ENCODE results near the gene SLC13A2. TPM values are rescaled to one million over a fixed set of nuclear protein-coding genes. Genes with fewer than 3 reads are reported as not detected.
"Not testable (repeated sequence)": the region's sequence is repeated elsewhere in the genome, so short reads cannot be mapped to it uniquely, and the experiment has no call there.

The SLC13A2 gene, protein sequence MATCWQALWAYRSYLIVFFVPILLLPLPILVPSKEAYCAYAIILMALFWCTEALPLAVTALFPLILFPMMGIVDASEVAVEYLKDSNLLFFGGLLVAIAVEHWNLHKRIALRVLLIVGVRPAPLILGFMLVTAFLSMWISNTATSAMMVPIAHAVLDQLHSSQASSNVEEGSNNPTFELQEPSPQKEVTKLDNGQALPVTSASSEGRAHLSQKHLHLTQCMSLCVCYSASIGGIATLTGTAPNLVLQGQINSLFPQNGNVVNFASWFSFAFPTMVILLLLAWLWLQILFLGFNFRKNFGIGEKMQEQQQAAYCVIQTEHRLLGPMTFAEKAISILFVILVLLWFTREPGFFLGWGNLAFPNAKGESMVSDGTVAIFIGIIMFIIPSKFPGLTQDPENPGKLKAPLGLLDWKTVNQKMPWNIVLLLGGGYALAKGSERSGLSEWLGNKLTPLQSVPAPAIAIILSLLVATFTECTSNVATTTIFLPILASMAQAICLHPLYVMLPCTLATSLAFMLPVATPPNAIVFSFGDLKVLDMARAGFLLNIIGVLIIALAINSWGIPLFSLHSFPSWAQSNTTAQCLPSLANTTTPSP
- under 1 TPM in 1 of 4 donors, not detected in 3; under 0.01 TPM for total RNA-seq
- 10 to 100 TPM in 2 of 3 donors, 1 to 10 TPM in 1; 8.4 to 29.1 (median 11.4) TPM for polyA plus RNA-seq

DNA sequence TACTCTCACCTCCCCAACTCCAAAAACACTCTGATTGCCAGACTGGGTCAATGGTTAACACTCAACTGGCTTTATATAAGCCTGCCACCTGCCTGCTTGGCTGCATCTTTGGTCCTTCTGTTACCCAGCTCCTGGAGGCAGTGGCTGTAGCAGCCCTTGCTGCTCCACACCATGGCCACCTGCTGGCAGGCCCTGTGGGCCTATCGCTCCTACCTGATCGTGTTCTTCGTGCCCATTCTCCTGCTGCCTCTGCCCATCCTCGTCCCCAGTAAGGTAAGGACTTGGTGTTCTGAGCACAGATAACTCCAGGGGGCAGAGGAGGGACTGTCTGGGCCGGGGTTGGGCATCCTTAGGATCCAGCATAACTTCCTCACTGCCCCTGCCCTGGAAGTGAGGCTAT, at the start of gene SLC13A2:
Gene SLC13A2 (plus strand): TSS at position 103 of the 400 bp plus-strand sequence. CDS start 69 bp downstream, at position 172.
- Histone ChIP-seq H3K27me3 (no peaks in the 10 kb centered on the region), H3K27ac (no peak within 1 kb of the TSS), H3K4me1 (no peaks in the 10 kb centered on the region), H3K9me3 (no peaks in the 10 kb centered on the region), H3K4me3 (no peak within 1 kb of the TSS), H3K36me3 (no peaks in the 10 kb centered on the region)
- intact Hi-C loops (cut with DNase I), result no loop called here
- DNase-seq, result peak; percentile 22
- 14 to 66% methylated on average over 5 of the region's 5 CpGs for WGBS, 2 donors
- no peak for TF ChIP-seq CTCF (IDR thresholded peaks at IDR 0.05)
- TF ChIP-seq POLR2AphosphoS5 (IDR thresholded peaks at IDR 0.05), result no peak
- TF ChIP-seq POLR2A (IDR thresholded peaks at IDR 0.05), result no peak
- no peak for TF ChIP-seq EP300 (IDR thresholded peaks at IDR 0.05)

- no peak overlapping the region for H3K4me3 ChIP-seq
- H3K27ac ChIP-seq, result no peak overlapping the region
- DNase-seq, result no peak
- no peaks in the 10 kb centered on the region for H3K36me3 ChIP-seq
- 90 to 93% methylated on average over 13 of the region's 13 CpGs for WGBS, 2 donors
- peaks cover 0 to 4% (median 0%) of the 10 kb centered on the region in 3 donors for H3K27me3 ChIP-seq
- H3K9me3 ChIP-seq, result no peaks in the 10 kb centered on the region
- H3K4me1 ChIP-seq, result no peaks in the 10 kb centered on the region
- TF ChIP-seq POLR2A (IDR thresholded peaks at IDR 0.05) (no peak), POLR2AphosphoS5 (IDR thresholded peaks at IDR 0.05) (no peak), CTCF (IDR thresholded peaks at IDR 0.05) (no peak), EP300 (IDR thresholded peaks at IDR 0.05) (no peak)
- intact Hi-C loops (cut with DNase I), result no loop called here
Observed at GRCh38 chr17:28425206-28425605, 48.2 kb upstream of the SLC13A2 start.

DNA sequence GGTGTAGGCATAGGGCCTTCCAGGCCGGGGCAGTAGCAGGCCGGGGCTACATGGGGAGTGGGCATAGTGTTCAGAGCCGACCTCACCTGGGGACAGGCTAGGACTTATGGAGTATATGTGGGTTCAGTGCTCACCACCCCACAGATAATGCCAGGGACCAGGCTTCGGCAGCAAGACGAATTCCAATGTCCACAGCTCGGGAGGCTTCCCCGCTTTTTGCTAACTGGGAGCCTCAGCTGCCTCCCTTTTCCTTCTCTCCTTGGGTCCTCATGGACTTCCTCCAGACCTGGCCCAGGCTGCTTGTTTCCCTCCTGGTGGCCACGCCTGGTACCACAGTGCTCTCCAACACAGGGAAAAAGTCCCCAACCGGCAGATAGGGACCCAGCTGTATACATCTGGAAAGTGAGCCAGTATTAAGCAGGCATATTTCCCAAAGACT, 47.3 kb upstream of the SLC13A2 start:
- 83 to 88% methylated on average over 9 of the region's 9 CpGs for WGBS, 2 donors

DNA sequence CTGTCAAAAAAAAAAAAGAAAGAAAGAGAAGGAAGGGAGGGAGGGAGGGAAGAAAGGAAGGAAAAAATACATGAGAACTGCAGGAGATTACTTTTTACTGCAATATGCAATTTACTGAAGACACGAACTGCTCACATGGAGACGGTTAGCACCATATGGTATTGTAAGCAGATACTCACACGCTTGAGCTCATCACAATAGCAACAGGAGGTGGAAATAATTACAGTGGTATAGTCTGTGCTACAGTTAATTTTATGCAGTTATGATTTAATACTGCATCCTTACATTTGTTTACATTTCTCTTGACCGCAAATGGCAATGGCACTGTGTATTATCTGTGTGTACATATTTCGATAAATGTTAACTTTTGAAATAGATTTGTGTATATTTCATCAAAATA, 46.1 kb upstream of the SLC13A2 start:
- 86% methylated on average over 5 of the region's 5 CpGs for WGBS, 2 donors
- intact Hi-C loops (cut with DNase I), result no loop called here

More for the DNA sequence above, 47.3 kb upstream of the SLC13A2 start:
- H3K36me3 ChIP-seq, result no peaks in the 10 kb centered on the region
- TF ChIP-seq CTCF (IDR thresholded peaks at IDR 0.05), result no peak
- TF ChIP-seq EP300 (IDR thresholded peaks at IDR 0.05), result no peak
- no peak for TF ChIP-seq POLR2AphosphoS5 (IDR thresholded peaks at IDR 0.05)
- no peak for TF ChIP-seq POLR2A (IDR thresholded peaks at IDR 0.05)
- H3K4me3 ChIP-seq, result no peak overlapping the region
- intact Hi-C loops (cut with DNase I), result no loop called here
- no peaks in the 10 kb centered on the region for H3K9me3 ChIP-seq
- no peaks in the 10 kb centered on the region for H3K4me1 ChIP-seq
- DNase-seq, result no peak
- H3K27ac ChIP-seq, result no peak overlapping the region
- H3K27me3 ChIP-seq, result no peaks in the 10 kb centered on the region

GRCh38 chr17:28427982-28428381, 45.5 kb upstream of the SLC13A2 start:
- H3K4me1 ChIP-seq; H3K27me3 ChIP-seq; H3K4me3 ChIP-seq; H3K9me3 ChIP-seq; H3K27ac ChIP-seq; intact Hi-C loops (cut with DNase I); DNase-seq; H3K36me3 ChIP-seq: not testable (repeated sequence)
- WGBS, 2 donors, result 84 to 86% methylated on average over 4 of the region's 4 CpGs

More for the DNA sequence above, 46.1 kb upstream of the SLC13A2 start:
- Histone ChIP-seq H3K4me3 (no peak overlapping the region), H3K9me3 (no peaks in the 10 kb centered on the region), H3K27me3 (no peaks in the 10 kb centered on the region), H3K27ac (no peak overlapping the region), H3K36me3 (no peaks in the 10 kb centered on the region), H3K4me1 (no peaks in the 10 kb centered on the region)
- TF ChIP-seq POLR2A (IDR thresholded peaks at IDR 0.05) (no peak), EP300 (IDR thresholded peaks at IDR 0.05) (no peak), CTCF (IDR thresholded peaks at IDR 0.05) (no peak), POLR2AphosphoS5 (IDR thresholded peaks at IDR 0.05) (no peak)
- DNase-seq, result no peak

Measured in sigmoid colon (tissue), 7 donors.